Measurements from ENCODE around the gene WDR72. TPM values are rescaled to one million over a fixed set of nuclear protein-coding genes. Genes with fewer than 3 reads are reported as not detected.

The WDR72 gene
- total and polyA plus RNA-seq, 2 experiments from 2014 or later: 0.99 to 1.9 TPM

GRCh38 chr15:53618461-53618860, 141.0 kb downstream of the WDR72 start:
- Histone ChIP-seq H2AFZ (no peak overlapping the region), H4K20me1 (replicated peaks; ENCODE audit: insufficient read depth) (no peaks in the 10 kb centered on the region), H3K4me2 (no peak overlapping the region), H3K27me3 (ENCODE audit: insufficient read depth) (no peaks in the 10 kb centered on the region), H3K4me1 (ENCODE audit: insufficient read depth) (no peaks in the 10 kb centered on the region; the same call in 1 of the 2 replicates), H3K27ac (ENCODE audit: low read depth) (no peak overlapping the region), H3K36me3 (ENCODE audit: insufficient read depth) (no peaks in the 10 kb centered on the region), H3F3A (replicated peaks; ENCODE audit: low read depth) (no peaks in the 10 kb centered on the region), H3K9me2 (ENCODE audit: insufficient read depth) (no peaks in the 10 kb centered on the region), H3K79me2 (replicated peaks; ENCODE audit: insufficient read depth) (no peaks in the 10 kb centered on the region), H3K4me3 (no peak overlapping the region)
- H3K27ac Mint-ChIP-seq: no peak overlapping the region
- peaks cover 11% of the 10 kb centered on the region for H3K4me1 Mint-ChIP-seq
- ATAC-seq: no peak
- TF ChIP-seq CREB1 (CRISPR knock-in tag; IDR thresholded peaks at IDR 0.05; ENCODE audit: low read depth) (no peak), ZNF331 (CRISPR knock-in tag; IDR thresholded peaks at IDR 0.05; ENCODE audit: low read depth) (no peak), REST (IDR thresholded peaks at IDR 0.05; ENCODE audit: unreplicated experiment) (no peak), STAT1 (IDR thresholded peaks at IDR 0.05; ENCODE audit: unreplicated experiment) (no peak), EZH2phosphoT487 (IDR thresholded peaks at IDR 0.05; ENCODE audit: unreplicated experiment) (no peak), CTCF (conservative IDR thresholded peaks at IDR 0.05; ENCODE audit: low read depth in 2 of 2) (no peak), JUNB (IDR thresholded peaks at IDR 0.05; ENCODE audit: unreplicated experiment) (no peak)
- TF ChIP-seq, protein P1, sequence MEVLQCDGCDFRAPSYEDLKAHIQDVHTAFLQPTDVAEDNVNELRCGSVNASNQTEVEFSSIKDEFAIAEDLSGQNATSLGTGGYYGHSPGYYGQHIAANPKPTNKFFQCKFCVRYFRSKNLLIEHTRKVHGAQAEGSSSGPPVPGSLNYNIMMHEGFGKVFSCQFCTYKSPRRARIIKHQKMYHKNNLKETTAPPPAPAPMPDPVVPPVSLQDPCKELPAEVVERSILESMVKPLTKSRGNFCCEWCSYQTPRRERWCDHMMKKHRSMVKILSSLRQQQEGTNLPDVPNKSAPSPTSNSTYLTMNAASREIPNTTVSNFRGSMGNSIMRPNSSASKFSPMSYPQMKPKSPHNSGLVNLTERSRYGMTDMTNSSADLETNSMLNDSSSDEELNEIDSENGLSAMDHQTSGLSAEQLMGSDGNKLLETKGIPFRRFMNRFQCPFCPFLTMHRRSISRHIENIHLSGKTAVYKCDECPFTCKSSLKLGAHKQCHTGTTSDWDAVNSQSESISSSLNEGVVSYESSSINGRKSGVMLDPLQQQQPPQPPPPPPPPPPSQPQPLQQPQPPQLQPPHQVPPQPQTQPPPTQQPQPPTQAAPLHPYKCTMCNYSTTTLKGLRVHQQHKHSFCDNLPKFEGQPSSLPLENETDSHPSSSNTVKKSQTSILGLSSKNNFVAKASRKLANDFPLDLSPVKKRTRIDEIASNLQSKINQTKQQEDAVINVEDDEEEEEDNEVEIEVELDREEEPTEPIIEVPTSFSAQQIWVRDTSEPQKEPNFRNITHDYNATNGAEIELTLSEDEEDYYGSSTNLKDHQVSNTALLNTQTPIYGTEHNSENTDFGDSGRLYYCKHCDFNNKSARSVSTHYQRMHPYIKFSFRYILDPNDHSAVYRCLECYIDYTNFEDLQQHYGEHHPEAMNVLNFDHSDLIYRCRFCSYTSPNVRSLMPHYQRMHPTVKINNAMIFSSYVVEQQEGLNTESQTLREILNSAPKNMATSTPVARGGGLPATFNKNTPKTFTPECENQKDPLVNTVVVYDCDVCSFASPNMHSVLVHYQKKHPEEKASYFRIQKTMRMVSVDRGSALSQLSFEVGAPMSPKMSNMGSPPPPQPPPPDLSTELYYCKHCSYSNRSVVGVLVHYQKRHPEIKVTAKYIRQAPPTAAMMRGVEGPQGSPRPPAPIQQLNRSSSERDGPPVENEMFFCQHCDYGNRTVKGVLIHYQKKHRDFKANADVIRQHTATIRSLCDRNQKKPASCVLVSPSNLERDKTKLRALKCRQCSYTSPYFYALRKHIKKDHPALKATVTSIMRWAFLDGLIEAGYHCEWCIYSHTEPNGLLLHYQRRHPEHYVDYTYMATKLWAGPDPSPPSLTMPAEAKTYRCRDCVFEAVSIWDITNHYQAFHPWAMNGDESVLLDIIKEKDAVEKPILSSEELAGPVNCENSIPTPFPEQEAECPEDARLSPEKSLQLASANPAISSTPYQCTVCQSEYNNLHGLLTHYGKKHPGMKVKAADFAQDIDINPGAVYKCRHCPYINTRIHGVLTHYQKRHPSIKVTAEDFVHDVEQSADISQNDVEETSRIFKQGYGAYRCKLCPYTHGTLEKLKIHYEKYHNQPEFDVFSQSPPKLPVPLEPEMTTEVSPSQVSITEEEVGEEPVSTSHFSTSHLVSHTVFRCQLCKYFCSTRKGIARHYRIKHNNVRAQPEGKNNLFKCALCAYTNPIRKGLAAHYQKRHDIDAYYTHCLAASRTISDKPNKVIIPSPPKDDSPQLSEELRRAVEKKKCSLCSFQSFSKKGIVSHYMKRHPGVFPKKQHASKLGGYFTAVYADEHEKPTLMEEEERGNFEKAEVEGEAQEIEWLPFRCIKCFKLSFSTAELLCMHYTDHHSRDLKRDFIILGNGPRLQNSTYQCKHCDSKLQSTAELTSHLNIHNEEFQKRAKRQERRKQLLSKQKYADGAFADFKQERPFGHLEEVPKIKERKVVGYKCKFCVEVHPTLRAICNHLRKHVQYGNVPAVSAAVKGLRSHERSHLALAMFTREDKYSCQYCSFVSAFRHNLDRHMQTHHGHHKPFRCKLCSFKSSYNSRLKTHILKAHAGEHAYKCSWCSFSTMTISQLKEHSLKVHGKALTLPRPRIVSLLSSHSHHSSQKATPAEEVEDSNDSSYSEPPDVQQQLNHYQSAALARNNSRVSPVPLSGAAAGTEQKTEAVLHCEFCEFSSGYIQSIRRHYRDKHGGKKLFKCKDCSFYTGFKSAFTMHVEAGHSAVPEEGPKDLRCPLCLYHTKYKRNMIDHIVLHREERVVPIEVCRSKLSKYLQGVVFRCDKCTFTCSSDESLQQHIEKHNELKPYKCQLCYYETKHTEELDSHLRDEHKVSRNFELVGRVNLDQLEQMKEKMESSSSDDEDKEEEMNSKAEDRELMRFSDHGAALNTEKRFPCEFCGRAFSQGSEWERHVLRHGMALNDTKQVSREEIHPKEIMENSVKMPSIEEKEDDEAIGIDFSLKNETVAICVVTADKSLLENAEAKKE (CRISPR knock-in tag; IDR thresholded peaks at IDR 0.05): no peak
- H3K4me3 Mint-ChIP-seq: no peak overlapping the region
- H3K27me3 Mint-ChIP-seq (ENCODE audit: insufficient read depth, low read depth, poor library complexity): no peaks in the 10 kb centered on the region
- DNase-seq (ENCODE audit: low spot score): no peak
- no peaks in the 10 kb centered on the region for H3K9me3 Mint-ChIP-seq
- H3K36me3 Mint-ChIP-seq (ENCODE audit: low read depth): no peaks in the 10 kb centered on the region

All from GM23338 (cell line).